ENCODE data around the gene PACSIN2. TPM values are rescaled to one million over a fixed set of nuclear protein-coding genes. Genes with fewer than 3 reads are reported as not detected.
A peak's percentile ranks its signal among the peaks of the same experiment; 100 is the strongest.

PACSIN2 gene
- total and polyA plus RNA-seq, 8 donors = 24.9 to 154 (median 71.6) TPM

GRCh38 chr22:42869888-42870480, 145.0 kb downstream of the PACSIN2 start:
- Histone ChIP-seq H3K27ac (peak overlapping the region in 2 of 5 donors; percentile 71 to 75), H3K4me3 (no peak overlapping the region), H3K4me1 (peaks cover 9 to 30% (median 19%) of the 10 kb centered on the region in 4 donors), H3K9me3 (no peaks in the 10 kb centered on the region), H3K27me3 (no peaks in the 10 kb centered on the region), H3K36me3 (peaks cover 33 to 62% (median 58%) of the 10 kb centered on the region in 4 donors)
- DNase-seq = no peak
- TF ChIP-seq EP300 (IDR thresholded peaks at IDR 0.05) (no peak), POLR2AphosphoS5 (IDR thresholded peaks at IDR 0.05) (no peak), POLR2A (IDR thresholded peaks at IDR 0.05) (no peak)
- TF ChIP-seq, protein P1, sequence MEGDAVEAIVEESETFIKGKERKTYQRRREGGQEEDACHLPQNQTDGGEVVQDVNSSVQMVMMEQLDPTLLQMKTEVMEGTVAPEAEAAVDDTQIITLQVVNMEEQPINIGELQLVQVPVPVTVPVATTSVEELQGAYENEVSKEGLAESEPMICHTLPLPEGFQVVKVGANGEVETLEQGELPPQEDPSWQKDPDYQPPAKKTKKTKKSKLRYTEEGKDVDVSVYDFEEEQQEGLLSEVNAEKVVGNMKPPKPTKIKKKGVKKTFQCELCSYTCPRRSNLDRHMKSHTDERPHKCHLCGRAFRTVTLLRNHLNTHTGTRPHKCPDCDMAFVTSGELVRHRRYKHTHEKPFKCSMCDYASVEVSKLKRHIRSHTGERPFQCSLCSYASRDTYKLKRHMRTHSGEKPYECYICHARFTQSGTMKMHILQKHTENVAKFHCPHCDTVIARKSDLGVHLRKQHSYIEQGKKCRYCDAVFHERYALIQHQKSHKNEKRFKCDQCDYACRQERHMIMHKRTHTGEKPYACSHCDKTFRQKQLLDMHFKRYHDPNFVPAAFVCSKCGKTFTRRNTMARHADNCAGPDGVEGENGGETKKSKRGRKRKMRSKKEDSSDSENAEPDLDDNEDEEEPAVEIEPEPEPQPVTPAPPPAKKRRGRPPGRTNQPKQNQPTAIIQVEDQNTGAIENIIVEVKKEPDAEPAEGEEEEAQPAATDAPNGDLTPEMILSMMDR (IDR thresholded peaks at IDR 0.05) = no peak
- WGBS, 5 donors = 80 to 88% (median 83%) methylated on average over 18 to 33 of the region's 33 CpGs
- intact Hi-C loops (cut with DNase I; ENCODE audit: low total_unique reads) = no loop called here

DNA sequence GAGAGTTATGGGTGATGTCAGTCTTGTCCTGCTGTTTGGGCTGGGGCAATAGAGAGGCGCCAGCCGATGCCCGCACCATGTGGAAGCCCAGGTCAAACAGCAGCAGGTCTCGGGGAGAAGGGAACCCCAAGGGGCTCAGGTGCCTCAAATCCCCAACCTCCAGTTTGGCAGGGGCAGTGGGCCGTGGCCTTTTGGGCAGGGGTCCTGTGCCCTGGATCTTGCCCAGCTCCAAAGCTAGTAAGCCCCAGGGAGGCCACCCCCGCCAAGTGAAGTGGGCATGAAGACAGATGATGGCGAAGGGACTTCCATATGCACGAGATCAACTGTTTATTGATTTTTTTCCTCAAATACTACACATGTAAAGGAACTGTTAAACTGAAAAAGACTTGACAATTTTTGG, 145.5 kb downstream of the PACSIN2 start:
- H3K9me3 ChIP-seq = no peaks in the 10 kb centered on the region
- intact Hi-C loops (cut with DNase I; ENCODE audit: low total_unique reads) = no loop called here
- H3K27me3 ChIP-seq = no peaks in the 10 kb centered on the region
- H3K4me1 ChIP-seq = peaks cover 9 to 30% (median 19%) of the 10 kb centered on the region in 4 donors
- no peak overlapping the region for H3K4me3 ChIP-seq
- TF ChIP-seq POLR2A (IDR thresholded peaks at IDR 0.05) (no peak), EP300 (IDR thresholded peaks at IDR 0.05) (no peak), POLR2AphosphoS5 (IDR thresholded peaks at IDR 0.05) (no peak)
- TF ChIP-seq, protein P1 (IDR thresholded peaks at IDR 0.05) = no peak
- 87 to 93% (median 88%) methylated on average over 5 to 8 of the region's 8 CpGs for WGBS, 5 donors
- DNase-seq = no peak
- peaks cover 32 to 57% (median 53%) of the 10 kb centered on the region in 4 donors for H3K36me3 ChIP-seq
- H3K27ac ChIP-seq = peak overlapping the region; percentile 71 to 80 (median 75)

GRCh38 chr22:42868751-42869251, 146.1 kb downstream of the PACSIN2 start:
- TF ChIP-seq POLR2AphosphoS5 (IDR thresholded peaks at IDR 0.05) = peak; percentile 39 to 67 (median 42)
- TF ChIP-seq, protein P1 (IDR thresholded peaks at IDR 0.05) = no peak
- no peaks in the 10 kb centered on the region for H3K27me3 ChIP-seq
- no peak overlapping the region for H3K4me3 ChIP-seq
- 28 to 48% (median 37%) methylated on average over 8 to 16 of the region's 16 CpGs for WGBS, 5 donors
- peaks cover 9 to 30% (median 19%) of the 10 kb centered on the region in 4 donors for H3K4me1 ChIP-seq
- intact Hi-C loops (cut with DNase I; ENCODE audit: low total_unique reads) = no loop called here
- H3K27ac ChIP-seq = peak overlapping the region; percentile 71 to 80 (median 75)
- H3K9me3 ChIP-seq = no peaks in the 10 kb centered on the region
- H3K36me3 ChIP-seq = peaks cover 29 to 50% (median 47%) of the 10 kb centered on the region in 4 donors
- DNase-seq = peak; percentile 67 to 91

- WGBS, 5 donors = 89 to 94% (median 91%) methylated on average over 7 of the region's 7 CpGs
- intact Hi-C loops (cut with DNase I; ENCODE audit: low total_unique reads) = no loop called here
- H3K9me3 ChIP-seq = no peaks in the 10 kb centered on the region
- H3K4me1 ChIP-seq = peaks cover 9 to 36% (median 19%) of the 10 kb centered on the region in 4 donors
- no peak for DNase-seq
- no peak overlapping the region for H3K4me3 ChIP-seq
- peaks cover 10 to 23% (median 20%) of the 10 kb centered on the region in 4 donors for H3K36me3 ChIP-seq
- TF ChIP-seq EP300 (IDR thresholded peaks at IDR 0.05) (no peak), POLR2A (IDR thresholded peaks at IDR 0.05) (no peak), POLR2AphosphoS5 (IDR thresholded peaks at IDR 0.05) (no peak)
- TF ChIP-seq, protein P1 (IDR thresholded peaks at IDR 0.05) = no peak
- H3K27me3 ChIP-seq = no peaks in the 10 kb centered on the region
- H3K27ac ChIP-seq = peak overlapping the region in 1 of 5 donors; percentile 8
These were observed 148.8 kb downstream of the PACSIN2 start for GRCh38 chr22:42866100-42866499.
